ENCODE data around the gene SHC3. TPM values are rescaled to one million over a fixed set of nuclear protein-coding genes. Genes with fewer than 3 reads are reported as not detected.

The SHC3 gene
- total and polyA plus RNA-seq, 9 of the 15 experiments (the other 6 are each of a cell fraction or from before 2014, with no cell fraction given) = not detected

DNA sequence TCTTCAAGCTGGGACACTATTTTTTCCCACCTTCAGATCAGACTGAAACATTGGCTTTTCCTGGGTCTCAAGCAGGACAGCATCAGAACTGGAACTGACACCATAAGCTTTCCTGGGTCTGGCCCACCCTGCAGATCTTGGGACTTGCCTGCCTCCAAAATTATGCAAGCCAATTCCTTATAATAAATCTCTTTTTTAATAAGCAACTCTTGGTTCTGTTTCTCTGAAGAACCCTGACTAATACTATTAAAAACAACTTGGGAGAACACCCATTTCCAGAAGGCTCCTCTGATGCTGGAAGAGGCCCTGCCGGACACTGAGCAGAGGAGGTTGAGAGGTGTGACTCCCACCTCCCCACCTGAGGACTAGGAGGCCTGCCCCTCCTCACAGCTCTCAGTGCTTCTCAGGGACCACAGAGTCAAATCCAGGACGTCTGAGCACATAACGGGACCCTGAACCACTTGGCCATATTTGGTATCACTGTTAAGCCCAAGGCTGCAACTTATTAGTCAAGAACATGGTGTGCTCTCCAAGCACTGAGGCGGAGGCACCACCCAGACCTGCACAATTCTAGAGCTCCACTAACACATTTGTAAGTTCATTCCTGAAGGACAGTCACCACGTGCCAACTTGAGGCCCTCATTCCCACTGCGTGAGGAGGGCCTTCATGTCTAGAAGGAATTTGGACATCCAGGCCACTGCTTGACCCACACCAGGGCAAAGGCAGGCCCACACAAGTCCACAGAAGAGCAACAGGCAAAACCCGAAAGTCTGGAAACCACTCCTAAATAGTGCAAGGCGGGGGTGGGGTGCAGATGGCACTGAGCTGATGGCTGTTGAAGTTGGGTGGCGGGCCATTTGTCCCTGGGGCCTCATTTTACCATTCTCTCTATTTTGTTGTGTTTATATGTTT lies 9.5 kb downstream of the SHC3 start:
- 0% methylated on average over 9 of the region's 9 CpGs for WGBS (ENCODE audit: insufficient coverage, low coverage, missing lambda C conversion rate)
- Histone ChIP-seq H3K4me2 (ENCODE audit: insufficient read depth, low read length) (no peak overlapping the region), H3K27ac (ENCODE audit: extremely low read depth, low read depth, low read length) (no peak overlapping the region), H3K4me3 (no peak overlapping the region), H4K20me1 (replicated peaks; ENCODE audit: control insufficient read depth, insufficient read depth, low read length) (no peaks in the 10 kb centered on the region), H3K9me1 (ENCODE audit: control insufficient read depth, insufficient read depth, low read length) (no peaks in the 10 kb centered on the region), H3K9me3 (replicated peaks; ENCODE audit: control insufficient read depth, insufficient read depth, low read depth, low read length) (no peaks in the 10 kb centered on the region), H3K9ac (ENCODE audit: insufficient read depth in 1 of 2, low read depth in 2 of 2, low read length in 2 of 2) (no peak overlapping the region), H2AFZ (ENCODE audit: low read depth, low read length) (no peak overlapping the region), H3K4me1 (replicated peaks in 1 of 2; ENCODE audit: control insufficient read depth in 2 of 2, insufficient read depth in 2 of 2, low read length in 2 of 2) (no peaks in the 10 kb centered on the region), H3K79me2 (ENCODE audit: control insufficient read depth, insufficient read depth, low read length) (no peaks in the 10 kb centered on the region), H3K36me3 (ENCODE audit: control insufficient read depth, insufficient read depth, low read length) (no peaks in the 10 kb centered on the region), H3K27me3 (ENCODE audit: control insufficient read depth in 2 of 2, insufficient read depth in 2 of 2, low read length in 2 of 2) (peaks cover 0 to 11% of the 10 kb centered on the region in 2 experiments; a peak in 1 of 5 replicates)
- no peak for DNase-seq (ENCODE audit: extremely low read depth in 1 of 4, low spot score in 3 of 4)
- ChIA-PET POLR2A (no interaction called here), CTCF (ENCODE audit: low intra/inter-chr PET ratio) (no interaction called here)
- TF ChIP-seq, protein P1, sequence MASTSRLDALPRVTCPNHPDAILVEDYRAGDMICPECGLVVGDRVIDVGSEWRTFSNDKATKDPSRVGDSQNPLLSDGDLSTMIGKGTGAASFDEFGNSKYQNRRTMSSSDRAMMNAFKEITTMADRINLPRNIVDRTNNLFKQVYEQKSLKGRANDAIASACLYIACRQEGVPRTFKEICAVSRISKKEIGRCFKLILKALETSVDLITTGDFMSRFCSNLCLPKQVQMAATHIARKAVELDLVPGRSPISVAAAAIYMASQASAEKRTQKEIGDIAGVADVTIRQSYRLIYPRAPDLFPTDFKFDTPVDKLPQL (IDR thresholded peaks at IDR 0.05; ENCODE audit: extremely low read depth, insufficient read length) = no peak
- TF ChIP-seq NR4A1 (CRISPR knock-in tag; IDR thresholded peaks at IDR 0.05) (no peak), NR4A1 (tag; IDR thresholded peaks at IDR 0.05) (no peak), NFYB (IDR thresholded peaks at IDR 0.05; ENCODE audit: extremely low read depth, insufficient read length) (no peak), ZC3H8 (IDR thresholded peaks at IDR 0.05) (no peak), SMAD2 (IDR thresholded peaks at IDR 0.05; ENCODE audit: low read depth, low read length) (no peak)
- TF ChIP-seq, protein P2, sequence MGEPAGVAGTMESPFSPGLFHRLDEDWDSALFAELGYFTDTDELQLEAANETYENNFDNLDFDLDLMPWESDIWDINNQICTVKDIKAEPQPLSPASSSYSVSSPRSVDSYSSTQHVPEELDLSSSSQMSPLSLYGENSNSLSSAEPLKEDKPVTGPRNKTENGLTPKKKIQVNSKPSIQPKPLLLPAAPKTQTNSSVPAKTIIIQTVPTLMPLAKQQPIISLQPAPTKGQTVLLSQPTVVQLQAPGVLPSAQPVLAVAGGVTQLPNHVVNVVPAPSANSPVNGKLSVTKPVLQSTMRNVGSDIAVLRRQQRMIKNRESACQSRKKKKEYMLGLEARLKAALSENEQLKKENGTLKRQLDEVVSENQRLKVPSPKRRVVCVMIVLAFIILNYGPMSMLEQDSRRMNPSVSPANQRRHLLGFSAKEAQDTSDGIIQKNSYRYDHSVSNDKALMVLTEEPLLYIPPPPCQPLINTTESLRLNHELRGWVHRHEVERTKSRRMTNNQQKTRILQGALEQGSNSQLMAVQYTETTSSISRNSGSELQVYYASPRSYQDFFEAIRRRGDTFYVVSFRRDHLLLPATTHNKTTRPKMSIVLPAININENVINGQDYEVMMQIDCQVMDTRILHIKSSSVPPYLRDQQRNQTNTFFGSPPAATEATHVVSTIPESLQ (CRISPR knock-in tag; IDR thresholded peaks at IDR 0.05) = no peak
- intact Hi-C loops (cut with micrococcal nuclease) (no loop called here), in situ Hi-C loops (cut with MboI) (no loop called here)
- no peak for ATAC-seq
- no peak for FAIRE-seq
- BruUV-seq (replicated peaks) = no TSS peak
